ENCODE data around the gene GRM4.

GRCh38 chr6:34028691-34029360, 117.1 kb downstream of the GRM4 start:
- TF ChIP-seq CEBPB (IDR thresholded peaks at IDR 0.05) (no peak), MAX (IDR thresholded peaks at IDR 0.05) (no peak), TAF1 (IDR thresholded peaks at IDR 0.05; ENCODE audit: low read depth) (no peak), ZBTB7A (IDR thresholded peaks at IDR 0.05; ENCODE audit: low read depth) (no peak), NFIC (IDR thresholded peaks at IDR 0.05) (no peak), RAD21 (IDR thresholded peaks at IDR 0.05; ENCODE audit: low read depth) (no peak), EP300 (IDR thresholded peaks at IDR 0.05; ENCODE audit: borderline replicate concordance) (no peak), YY1 (IDR thresholded peaks at IDR 0.05; ENCODE audit: low read depth) (no peak), CREB1 (IDR thresholded peaks at IDR 0.05; ENCODE audit: low read depth) (no peak), TCF12 (IDR thresholded peaks at IDR 0.05; ENCODE audit: low read depth) (no peak), EGR1 (IDR thresholded peaks at IDR 0.05) (no peak)
